ENCODE data around the gene CYP20A1.
"Not testable (repeated sequence)": the region's sequence is repeated elsewhere in the genome, so short reads cannot be mapped to it uniquely, and the experiment has no call there.

CYP20A1 gene

DNA sequence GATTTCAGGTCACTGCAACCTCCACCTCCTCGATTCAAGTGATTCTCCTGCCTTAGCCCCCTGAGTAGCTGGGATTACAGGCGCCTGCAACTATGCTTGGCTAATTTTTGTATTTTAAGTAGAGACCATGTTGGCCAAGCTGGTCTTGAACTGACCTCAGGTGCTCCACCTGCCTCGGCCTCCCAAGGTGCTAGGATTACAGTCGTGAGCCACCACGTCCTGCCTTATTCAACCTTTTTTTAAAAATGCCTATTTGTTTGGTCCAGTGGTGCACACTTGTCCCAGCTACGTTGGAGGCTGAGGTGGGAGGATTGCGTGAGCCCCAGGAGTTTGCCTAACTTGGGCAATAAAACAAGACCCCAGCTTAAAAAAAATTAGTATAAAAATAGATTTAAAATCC, 43.3 kb downstream of the CYP20A1 start:
- DNase-seq, result no peak

DNA sequence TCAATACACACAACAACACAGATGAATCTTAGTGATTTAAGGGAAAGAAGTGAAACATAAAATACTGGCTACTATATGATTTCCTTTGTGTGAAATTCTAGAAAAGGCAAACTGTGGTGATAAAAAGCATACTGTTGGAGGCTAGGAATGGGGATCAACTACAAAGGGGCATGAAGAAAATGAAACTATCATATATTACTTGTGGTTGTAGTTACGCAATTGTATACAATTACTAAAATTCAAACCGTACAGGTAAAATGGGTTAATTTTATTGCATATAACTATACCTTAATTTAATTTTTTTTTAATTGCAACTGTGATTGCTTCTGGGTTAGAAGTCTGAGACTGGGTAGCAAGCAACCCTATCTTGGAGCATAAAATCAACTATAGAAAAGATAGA, 47.7 kb downstream of the CYP20A1 start:
- no peak for DNase-seq

DNA sequence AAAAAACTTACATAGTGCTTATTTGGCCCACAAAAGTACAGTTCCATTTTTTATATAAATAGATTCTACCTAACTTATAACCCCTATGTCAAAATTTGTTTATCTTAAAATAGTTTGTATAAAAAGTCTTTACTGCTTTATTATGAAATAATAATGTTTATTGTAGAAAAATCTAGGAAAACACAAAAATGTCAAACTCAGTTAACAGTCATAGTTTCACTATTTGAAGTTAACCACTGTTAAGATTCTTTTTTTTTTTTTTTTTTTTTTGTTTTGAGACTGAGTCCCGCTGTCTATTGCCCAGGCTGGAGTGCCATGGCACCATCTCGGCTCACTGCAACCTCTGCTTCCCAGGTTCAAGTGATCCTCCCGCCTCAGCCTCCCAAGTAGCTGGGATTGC, 62.8 kb downstream of the CYP20A1 start:
- DNase-seq, result no peak

DNA sequence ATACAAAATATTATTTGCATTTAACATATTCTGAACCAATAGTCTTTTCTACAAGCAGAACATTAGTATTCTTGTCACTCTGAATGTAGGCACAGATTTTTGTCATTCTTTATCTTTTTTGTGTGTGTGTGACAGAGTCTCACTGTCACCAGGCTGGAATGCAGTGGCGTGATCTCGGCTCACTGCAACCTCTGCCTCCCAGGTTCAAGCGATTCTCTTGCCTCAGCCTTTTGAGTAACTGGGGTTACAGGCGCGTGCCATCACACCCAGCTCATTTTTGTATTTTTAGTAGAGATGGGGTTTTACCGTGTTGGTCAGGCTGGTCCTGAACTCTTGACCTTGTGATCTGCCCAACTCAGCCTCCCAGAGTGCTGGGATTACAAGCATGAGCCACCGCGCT, 63.8 kb downstream of the CYP20A1 start:
- not testable (repeated sequence) for DNase-seq

DNA sequence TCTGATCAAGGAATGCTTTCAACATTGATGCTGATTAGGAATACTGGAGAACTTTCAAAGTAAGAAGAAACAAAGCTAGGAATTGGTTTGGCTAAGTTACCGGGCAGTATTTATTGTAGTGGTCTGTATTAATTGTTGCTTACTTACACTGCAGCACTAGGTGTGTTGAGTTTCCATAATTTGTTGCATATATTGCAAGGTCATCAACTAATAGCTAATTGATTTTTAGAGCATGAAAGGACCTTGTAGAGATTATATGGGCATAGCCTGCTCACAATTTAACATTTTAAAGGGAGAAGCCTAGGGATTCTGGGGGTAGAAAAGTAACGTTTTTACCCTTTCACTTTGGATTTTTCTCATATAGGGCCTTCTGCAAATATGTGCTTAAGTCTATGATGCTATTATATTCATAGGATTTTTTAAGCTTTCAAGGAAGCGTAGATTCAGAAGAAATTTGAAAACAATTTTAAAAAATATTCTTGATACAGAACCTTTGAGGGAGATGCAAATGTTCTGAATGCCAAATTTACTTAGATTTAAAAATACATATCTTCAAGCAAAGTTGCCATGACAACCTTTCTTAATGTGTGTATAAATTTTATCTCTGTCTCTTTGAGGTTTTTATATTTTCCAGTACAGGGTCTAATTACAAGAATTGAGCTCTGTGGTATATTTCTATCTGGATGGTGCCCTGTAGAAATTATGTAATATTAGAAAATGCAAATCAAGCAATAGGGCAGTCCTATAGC, 72.0 kb downstream of the CYP20A1 start:
- no peak for DNase-seq

DNA sequence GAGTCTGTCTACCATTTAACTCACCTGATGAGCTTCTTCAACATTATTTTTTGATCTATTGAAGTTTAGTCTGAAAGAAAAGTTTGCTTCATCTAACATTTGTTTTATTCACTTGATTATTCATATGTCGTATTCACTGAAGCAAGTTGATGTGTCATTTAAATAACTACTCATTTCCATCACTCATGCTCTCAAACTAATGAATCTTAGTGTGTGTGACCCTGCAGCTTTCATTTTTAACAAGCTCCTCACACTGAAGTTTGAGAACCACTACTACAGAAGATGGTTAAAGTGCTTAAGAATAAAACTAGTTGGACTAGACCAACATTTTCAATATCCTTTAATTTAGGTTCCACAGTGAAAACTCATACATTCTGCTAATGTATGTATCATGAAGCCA, 87.5 kb downstream of the CYP20A1 start:
- no peak for DNase-seq

DNA sequence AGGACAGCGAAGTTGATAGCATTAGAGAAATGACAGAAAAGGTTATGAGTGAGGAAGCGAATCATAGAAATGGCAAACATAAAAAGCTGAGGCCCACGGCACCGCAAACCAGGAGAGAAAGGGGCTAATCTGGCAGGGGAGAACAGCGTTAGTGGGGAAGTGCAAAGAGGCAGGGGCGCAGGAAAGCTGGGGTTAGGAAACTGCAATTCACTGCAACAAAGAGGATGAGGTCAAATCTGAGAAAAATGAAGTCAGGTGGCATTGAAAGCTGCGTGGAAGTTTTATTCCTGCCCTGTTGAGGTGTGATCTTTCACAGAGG, 88.7 kb downstream of the CYP20A1 start:
- DNase-seq, result no peak

DNA sequence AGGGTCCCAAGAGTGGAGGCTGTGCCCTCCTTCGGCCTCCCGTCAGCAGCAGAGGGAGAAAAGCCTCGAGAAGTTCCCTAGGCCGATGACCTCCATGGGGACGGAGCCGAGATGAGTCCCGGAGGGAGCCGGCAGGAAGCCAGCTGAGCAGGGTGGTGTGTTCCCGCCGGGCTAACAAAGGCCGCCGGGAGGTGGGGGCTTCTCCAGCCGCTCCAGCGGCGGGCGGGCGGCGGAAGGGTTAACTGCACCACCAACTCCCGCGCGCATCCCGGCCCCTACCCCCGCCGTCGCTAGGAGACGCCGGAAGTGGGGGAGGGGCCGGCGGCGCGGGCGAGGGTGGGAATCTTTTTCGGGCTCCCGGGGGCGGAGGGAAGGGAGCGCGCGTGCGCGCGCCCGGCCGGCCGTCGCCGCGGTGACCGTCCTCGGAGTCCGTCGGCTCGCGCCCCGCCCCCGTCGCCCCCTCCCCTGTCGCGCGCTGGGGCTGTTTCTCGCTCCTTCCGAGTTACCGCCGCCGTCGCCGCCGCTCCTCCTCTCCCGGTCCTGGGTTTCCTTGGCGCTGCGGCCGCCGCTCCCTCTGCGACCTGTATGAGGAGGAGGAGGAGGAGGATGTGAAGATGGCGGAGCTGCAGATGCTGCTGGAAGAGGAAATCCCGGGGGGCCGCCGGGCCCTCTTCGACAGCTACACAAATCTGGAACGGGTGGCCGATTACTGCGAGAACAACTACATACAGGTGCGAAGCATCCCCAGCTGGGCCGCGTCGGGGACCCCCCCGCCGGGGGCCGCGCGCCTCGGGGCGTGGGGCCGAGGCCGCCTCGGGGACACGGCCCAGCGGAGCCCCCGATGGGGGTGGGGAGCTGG, 89.3 kb downstream of the CYP20A1 start, which contains the start of gene ABI2:
Gene ABI2 (plus strand): TSS at position 494 of the 859 bp plus-strand sequence. CDS start 121 bp downstream, at position 615.
- peak; percentile 37 for DNase-seq

DNA sequence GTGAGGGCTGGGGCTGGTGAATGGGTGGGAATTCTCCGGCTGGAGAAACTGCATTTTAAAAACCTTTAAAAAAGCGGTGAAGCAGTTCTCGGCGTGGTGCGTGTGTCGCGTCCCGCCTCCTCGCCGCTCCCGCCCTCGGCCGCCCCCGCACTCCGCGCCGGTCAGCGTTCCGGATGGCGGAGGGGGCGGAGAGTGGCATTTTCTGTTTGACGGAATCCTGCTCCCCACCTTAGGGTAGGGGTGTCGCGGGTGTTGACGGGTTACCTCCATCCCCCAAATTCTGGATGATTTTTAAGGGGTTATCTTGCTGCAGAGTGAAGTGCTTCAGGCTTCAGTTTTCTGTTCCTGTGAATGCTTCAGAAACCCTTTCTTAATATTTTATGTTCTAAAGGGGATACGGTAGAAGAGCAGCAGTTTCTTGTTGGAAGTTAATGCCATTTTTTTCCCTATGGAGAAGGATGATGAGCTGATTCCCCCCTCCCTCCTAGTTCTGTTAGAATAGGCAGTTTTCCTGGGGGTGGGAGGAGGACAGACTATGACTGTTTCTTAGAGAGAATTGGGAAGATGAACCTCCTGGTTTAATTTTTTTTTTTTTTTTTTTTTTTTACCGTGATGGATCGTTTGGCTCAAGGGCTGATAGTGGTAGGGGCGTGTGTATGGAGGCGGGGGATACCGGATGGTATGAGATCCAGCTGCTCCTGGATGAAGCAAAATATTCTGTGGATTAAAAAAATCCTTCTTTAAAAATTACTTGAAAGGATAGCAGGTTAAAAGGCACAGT, 90.1 kb downstream of the CYP20A1 start:
- peak; percentile 13 for DNase-seq

DNA sequence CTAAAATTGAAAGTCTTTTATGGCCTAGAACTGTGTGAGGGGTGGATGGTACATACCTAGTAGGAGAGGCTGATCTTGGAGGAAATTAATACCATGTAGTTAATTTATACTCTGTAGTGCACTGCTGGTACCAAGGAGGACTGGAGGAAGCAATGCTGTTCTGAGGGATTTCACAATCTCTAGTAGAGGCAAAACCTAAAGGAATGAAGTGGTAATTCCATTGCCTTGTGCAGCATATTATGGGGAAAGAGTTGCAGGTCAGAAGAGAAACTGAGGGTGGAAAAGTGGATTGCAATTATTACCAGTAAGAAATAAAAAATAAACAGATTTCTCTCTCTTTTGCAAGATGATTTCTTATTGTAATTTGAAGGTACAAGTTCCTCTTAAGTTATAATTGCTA, 91.6 kb downstream of the CYP20A1 start:
- no peak for DNase-seq

DNA sequence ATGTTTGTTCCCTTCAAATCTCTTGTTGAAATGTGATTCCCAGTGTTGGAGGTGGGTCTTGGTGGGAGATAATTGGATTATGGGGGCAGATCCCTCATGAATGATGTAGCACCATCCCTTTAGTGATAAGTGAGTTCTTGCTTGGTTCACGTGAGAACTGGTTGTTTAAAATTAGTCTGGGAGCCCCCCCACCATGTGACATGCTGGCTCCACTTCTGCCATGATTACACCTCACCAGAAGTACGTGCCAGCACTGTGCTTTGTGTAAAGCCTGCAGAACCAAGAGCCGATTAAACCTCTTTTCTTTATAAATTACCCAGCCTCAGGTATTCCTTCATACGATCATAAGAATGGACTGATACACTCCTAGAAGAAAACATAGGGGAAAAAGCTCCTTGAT, 99.5 kb downstream of the CYP20A1 start:
- DNase-seq, result no peak

DNA sequence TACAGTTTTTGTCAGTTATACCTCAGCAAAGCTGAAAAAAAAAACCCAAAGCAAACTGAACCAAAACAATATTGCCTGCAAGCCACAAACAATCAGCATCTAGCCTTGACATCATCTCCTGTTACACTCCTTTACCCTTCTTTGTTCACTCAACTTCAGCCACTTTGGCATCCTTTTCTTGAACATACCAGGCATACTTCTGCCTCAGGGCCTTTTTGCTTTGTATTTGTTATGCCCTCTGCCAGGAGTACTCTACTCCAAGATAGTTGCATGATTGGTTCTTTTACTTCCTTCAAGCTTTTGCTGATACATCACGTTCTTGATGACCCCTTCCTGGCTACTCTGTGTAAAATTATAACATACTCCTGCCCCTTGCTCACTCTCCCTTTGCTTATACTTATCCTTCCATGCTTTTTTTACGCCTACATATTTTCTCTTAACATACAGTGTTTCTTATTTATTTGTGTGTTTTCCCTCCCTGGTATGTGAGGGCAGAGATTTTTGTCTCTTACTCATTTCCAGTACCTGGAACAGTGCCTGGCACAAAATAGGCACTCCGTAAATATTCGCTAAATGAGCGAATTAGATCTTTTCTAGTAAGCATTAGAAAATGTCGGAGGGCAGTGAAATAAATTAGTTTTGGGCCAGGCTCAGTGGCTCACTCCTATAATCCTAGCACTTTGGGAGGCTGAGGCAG, 102.1 kb downstream of the CYP20A1 start:
- DNase-seq, result no peak

DNA sequence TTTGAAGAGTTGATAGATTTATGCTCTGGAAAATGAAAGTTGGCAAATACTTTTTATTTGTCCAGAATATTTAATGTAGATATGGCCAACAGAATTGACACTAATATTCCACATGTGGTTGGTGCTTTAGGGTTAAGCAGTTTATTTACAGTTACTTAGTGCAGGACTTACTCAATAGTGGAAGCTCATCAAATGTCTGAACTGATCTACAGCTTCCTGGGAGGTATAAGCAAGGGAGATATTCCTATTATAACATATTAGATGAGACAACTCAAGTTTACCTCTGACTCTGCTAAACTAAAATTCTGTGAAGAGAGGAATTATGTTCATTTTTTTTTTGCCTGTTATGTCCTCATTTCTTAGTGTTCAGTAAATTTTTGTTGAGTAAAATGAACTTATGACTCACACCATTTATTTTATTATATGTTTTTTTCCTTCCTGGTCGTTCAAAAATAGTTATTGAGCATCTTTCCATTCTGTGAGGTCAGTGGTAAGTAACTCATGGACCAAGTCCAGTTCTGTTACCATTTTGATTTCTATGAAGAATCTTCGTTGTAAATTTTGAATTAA, 103.0 kb downstream of the CYP20A1 start:
- no peak for DNase-seq

DNA sequence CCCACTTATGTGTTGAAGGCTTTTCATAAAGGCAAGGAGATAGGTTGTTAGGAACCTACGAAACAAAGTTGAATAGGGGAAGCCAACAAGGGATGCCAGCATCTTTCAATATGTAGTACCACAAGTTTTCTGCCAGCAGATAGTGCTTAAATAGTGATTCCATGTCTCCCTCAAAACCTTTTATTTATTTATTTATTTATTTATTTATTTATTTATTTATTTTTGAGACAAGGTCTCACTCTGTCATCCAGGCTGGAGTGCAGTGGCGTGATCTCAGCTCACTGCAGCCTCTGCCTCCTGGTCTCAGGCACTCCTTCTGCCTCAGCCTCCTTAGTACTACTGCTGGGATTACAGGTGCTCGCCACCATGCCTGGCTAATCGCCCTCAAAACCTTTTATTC, 103.6 kb downstream of the CYP20A1 start:
- not testable (repeated sequence) for DNase-seq

DNA sequence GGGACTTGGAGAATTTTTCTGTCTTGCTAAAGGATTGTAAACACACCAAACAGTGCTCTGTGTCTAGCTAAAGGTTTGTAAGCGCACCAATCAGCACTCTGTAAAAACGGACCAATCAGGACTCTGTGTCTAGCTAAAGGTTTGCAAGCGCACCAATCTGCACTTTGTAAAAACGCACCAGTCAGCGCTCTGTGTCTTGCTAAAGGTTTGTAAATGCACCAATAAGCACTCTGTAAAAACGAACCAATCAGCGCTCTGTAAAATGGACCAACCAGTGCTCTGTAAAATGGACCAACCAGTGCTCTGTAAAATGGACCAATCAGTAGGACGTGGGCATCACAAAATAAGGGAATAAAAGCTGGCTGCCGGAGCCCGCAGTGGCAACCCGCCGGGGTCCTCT, 105.8 kb downstream of the CYP20A1 start:
- no peak for DNase-seq

DNA sequence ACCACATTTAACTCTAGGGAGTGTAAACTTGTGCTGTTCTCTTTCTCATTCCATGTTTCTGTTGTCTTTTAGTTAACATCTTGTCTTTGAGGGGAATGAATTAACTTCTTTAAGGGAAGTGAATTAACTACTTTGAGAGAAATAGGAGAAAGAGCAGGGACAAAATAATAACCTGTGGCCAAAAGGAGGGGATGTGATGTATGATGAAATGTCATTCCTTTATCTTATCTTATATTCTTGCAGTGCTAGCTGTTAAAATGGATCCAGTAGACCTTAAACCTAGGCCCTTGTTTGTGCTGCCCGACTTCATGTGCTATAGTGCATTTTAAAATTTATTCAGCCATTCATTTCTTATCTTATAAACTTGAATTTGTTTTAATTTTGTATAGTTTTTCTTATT, 107.8 kb downstream of the CYP20A1 start:
- no peak for DNase-seq

DNA sequence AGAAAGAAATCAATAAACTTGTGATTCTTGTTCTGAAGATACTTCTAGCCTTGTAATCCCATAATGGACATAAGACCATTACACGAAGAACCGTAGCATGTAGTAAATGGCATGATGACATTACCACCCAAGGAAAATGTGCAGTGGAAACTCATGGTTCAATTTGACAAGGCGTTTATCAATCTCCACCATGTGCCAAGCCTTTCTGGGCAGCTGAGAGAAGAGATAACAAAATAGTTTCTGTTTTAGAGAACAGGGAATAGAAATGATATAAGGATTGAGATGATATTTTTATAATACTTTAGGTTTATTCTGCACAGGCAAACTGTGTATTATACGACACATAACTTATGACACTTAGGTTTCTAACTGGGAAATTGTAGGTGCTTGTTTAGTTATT, 108.6 kb downstream of the CYP20A1 start:
- DNase-seq, result no peak

DNA sequence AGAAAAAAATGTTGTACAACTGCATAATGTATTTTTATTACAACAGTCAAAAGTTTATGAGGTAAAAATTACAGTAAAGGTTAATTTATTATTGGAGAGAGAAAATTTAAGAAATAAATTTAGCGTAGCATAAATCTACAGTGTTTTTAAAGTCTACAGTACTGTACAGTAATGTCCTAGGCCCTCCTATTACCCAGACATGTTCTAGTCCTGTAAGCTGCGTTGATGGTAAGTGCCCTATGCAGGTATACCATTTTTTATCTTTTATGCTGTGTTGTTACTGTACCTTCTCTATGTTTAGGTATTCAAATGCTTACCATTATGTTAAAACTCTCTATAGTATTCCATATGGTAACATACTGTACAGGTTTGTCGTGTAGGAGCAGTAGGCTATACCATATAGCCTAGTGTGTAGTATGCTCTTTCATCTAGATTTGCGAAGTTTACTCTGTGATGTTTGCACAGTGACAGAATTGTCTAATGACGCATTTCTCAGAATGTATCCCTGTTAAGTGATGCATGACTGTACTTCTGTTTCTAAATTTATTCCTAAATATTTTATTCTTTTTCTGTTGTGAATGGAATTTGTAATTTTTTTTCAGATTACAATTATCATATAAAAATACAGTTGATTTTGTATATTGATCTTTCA, 113.9 kb downstream of the CYP20A1 start:
- DNase-seq, result no peak

DNA sequence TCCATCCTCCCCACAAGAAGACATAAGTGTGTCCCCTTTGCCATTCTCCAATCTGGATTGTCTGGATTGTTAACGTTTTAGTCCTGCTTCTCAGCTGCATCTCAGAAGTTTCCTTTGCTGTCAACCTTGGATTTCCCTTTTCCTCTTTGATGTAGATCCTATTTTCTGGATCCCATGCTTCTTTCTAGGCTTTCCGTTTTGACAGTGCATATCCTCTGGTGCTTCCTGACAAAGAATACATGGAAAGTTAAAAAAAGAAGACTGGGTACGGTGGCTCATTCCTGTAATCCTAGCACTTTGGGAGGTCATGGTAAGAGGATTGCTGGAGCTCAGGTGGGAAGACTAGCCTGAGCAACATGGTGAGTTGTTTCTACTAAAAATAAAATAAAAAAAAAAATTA, 116.1 kb downstream of the CYP20A1 start:
- no peak for DNase-seq

All from activated CD4-positive, alpha-beta T cell treated with anti-CD3 and anti-CD28 coated beads for 1 hour (primary cell).